Karpas-422 (cell line): ENCODE results near the gene EFL1. TPM values are rescaled to one million over a fixed set of nuclear protein-coding genes. Genes with fewer than 3 reads are reported as not detected.

Source experiments
- DNase-seq: peaks from one replicate; pipeline ENCODE4 v3.0.0-alpha.2; 2015
- H2AFZ ChIP-seq: fragments of 200-600 bp; sonication (generic); 2 replicates; pipeline ENCODE4 v1.6.1; 2014; ENCODE audit warnings: antibody characterized with exemption, low read length, mixed read lengths
- H3K27ac ChIP-seq: fragments of 200-600 bp; sonication (generic); 2 replicates; pipeline ENCODE4 v1.5.1; 2014; ENCODE audit warnings: mild to moderate bottlenecking, low read length, moderate library complexity
- H3K27me3 ChIP-seq: fragments of 200-600 bp; sonication (generic); 2 replicates; pipeline ENCODE4 v1.6.1; 2014; ENCODE audit warnings: low read length, mixed read lengths
- H3K36me3 ChIP-seq: fragments of 200-600 bp; sonication (generic); 2 replicates; pipeline ENCODE4 v1.6.1; 2014; ENCODE audit warnings: low read length, mixed read lengths; ENCODE audit not compliant: insufficient read depth
- H3K4me1 ChIP-seq: fragments of 200-600 bp; sonication (generic); 2 replicates; pipeline ENCODE4 v1.6.1; 2014; ENCODE audit warnings: mild to moderate bottlenecking, low read length, mixed read lengths
- H3K4me2 ChIP-seq: fragments of 200-600 bp; sonication (generic); 2 replicates; pipeline ENCODE4 v1.6.1; 2014; ENCODE audit warnings: low read length, low read depth, mild to moderate bottlenecking; ENCODE audit not compliant: poor library complexity, severe bottlenecking
- H3K4me3 ChIP-seq: fragments of 200-600 bp; sonication (generic); 2 replicates; pipeline ENCODE4 v1.5.1; 2014; ENCODE audit warnings: mild to moderate bottlenecking, antibody characterized with exemption, low read length, mixed read lengths
- H3K79me2 ChIP-seq: fragments of 200-600 bp; sonication (generic); 2 replicates; pipeline ENCODE4 v1.6.1; 2014; ENCODE audit warnings: mild to moderate bottlenecking, low read length, mixed read lengths
- H3K9ac ChIP-seq: fragments of 200-600 bp; sonication (generic); 2 replicates; pipeline ENCODE4 v1.6.0; 2014; ENCODE audit warnings: low read length
- H3K9me2 ChIP-seq: fragments of 200-600 bp; sonication (generic), shearing (Covaris generic); replicated peaks from 2 replicates; pipeline ENCODE4 v1.6.0; 2014; ENCODE audit warnings: mild to moderate bottlenecking, low read length, moderate library complexity; ENCODE audit not compliant: insufficient read depth
- H3K9me3 ChIP-seq: fragments of 300-700, 200-600 bp; sonication (generic); 2 replicates; pipeline ENCODE4 v1.6.1; 2014; ENCODE audit warnings: low read length, mixed read lengths
- H4K20me1 ChIP-seq: fragments of 200-600 bp; sonication (generic); 2 replicates; pipeline ENCODE4 v1.6.1; 2014; ENCODE audit warnings: mild to moderate bottlenecking, antibody characterized with exemption, low read length, low read depth; ENCODE audit not compliant: insufficient read depth
- total RNA-seq: library from RNA; depleted of rRNA; stranded (reverse); fragments of >200 nt; shearing (Covaris generic); gene quantifications from 2 replicates; pipeline ENCODE4 v1.2.3, GENCODE V29; 2014; ENCODE audit warnings: low replicate concordance

The EFL1 gene
- total RNA-seq, 1 experiment from 2014 or later = 30.7 TPM

DNA sequence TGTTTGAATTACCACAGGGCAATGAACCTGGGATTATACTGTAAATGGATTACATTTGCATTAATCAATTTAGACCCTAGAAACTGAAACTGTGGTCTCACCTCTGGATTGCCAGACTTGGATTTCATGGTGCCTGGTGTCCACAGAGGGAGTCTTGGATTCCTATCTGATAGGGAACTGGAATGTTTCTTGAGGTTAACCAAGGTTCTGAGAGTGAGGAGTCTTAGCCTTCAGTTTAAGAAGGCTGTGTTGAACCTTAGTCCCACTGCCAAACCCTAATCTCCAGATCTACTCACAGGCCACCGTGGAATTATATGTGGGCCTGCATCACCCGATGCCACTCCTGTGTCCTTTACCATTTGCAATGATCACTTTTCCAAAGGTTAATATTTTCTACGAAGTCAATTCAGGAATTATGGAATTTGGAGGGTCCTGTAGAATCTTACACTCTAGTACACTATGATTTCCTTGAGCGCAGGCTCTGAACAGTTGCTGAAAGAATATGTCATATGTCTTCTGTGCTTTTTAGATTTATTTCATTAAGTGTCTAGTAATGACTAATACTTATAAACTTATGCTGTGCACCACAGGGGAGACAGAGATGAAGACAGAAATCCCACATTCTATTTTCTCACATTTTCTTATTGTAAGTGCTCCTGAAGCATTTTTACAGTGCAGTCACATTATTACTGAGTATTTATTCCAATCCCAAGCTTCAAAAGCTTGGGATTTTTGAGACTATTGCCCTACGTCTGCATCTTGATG lies 87.9 kb downstream of the EFL1 start:
- Histone ChIP-seq H3K9ac (no peak overlapping the region), H3K27ac (no peak overlapping the region), H3K36me3 (no peaks in the 10 kb centered on the region), H3K4me2 (no peak overlapping the region), H2AFZ (no peak overlapping the region), H3K9me3 (no peaks in the 10 kb centered on the region), H3K9me2 (no peaks in the 10 kb centered on the region), H3K27me3 (no peaks in the 10 kb centered on the region), H3K4me1 (peaks cover 19% of the 10 kb centered on the region), H3K4me3 (no peak overlapping the region), H3K79me2 (peaks cover 41% of the 10 kb centered on the region), H4K20me1 (no peaks in the 10 kb centered on the region)
- no peak for DNase-seq

DNA sequence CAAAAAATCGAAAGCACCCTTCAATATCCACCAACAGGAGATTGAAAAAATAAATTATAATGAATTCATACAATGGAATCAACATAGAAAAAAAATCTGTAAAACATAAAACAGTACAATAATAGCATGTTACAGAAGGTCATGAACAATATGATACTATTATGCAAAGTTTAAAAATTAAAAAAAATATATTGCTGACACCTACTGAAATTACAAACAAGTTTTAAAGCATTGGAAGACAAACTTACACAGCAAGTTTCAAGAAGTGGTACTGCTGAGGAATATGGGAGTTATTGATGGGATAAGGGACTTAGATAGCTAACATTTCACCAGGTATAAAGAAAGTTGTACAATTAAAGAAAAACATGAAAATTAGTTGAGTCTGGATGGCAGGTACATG lies 89.4 kb downstream of the EFL1 start:
- no peaks in the 10 kb centered on the region for H3K27me3 ChIP-seq
- peaks cover 22% of the 10 kb centered on the region for H3K4me1 ChIP-seq

DNA sequence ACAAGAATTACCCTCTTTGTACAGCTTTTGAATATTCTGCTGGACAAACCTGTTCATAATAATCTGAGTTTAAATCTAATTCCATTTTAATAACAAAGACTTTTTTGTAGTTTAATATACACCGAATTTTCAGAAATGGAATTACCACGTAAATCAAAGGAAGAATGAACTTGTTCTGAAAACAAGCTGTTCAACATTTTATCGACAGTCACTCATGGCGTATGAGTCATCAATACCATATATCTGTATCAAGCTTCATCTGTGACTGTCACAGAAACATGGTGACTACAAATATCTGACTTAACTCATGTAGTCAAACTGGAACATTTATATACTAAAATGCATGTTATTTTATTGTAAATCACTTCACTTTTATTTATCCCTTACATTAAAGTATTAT lies 90.0 kb downstream of the EFL1 start:
- peaks cover 24% of the 10 kb centered on the region for H3K4me1 ChIP-seq
- no peaks in the 10 kb centered on the region for H3K27me3 ChIP-seq
- H3K9me3 ChIP-seq = no peaks in the 10 kb centered on the region
- no peaks in the 10 kb centered on the region for H3K36me3 ChIP-seq
- no peak for DNase-seq
- H2AFZ ChIP-seq = no peak overlapping the region
- H3K9me2 ChIP-seq = no peaks in the 10 kb centered on the region
- peaks cover 38% of the 10 kb centered on the region for H3K79me2 ChIP-seq
- no peaks in the 10 kb centered on the region for H4K20me1 ChIP-seq
- no peak overlapping the region for H3K27ac ChIP-seq
- H3K4me2 ChIP-seq = no peak overlapping the region
- H3K4me3 ChIP-seq = no peak overlapping the region
- H3K9ac ChIP-seq = no peak overlapping the region

More for the DNA sequence above, 89.4 kb downstream of the EFL1 start:
- Histone ChIP-seq H3K79me2 (peaks cover 38% of the 10 kb centered on the region), H3K9me2 (no peaks in the 10 kb centered on the region), H3K9me3 (no peaks in the 10 kb centered on the region), H3K36me3 (no peaks in the 10 kb centered on the region), H3K27ac (no peak overlapping the region), H3K9ac (no peak overlapping the region), H4K20me1 (no peaks in the 10 kb centered on the region), H2AFZ (no peak overlapping the region), H3K4me3 (no peak overlapping the region), H3K4me2 (no peak overlapping the region)
- no peak for DNase-seq

DNA sequence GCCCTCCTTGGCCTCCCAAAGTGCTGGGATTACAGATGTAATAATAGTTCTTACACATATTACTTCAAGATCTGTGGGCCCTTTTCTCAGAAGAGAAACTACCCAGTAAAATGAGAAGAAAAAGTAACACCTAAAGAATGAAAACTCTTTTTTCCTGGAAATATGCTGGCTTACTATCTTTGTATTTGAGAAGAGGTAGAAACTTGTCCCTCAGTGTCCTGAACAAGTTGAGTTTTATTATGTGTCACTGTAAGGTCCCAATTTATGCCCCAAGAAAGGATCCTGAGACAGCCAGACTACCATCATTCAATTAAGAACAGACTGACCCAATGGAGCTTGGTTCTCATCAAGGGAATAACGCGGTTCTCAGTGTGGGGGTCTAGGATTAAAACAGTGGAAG lies 93.8 kb downstream of the EFL1 start:
- Histone ChIP-seq H3K9me3 (no peaks in the 10 kb centered on the region), H3K4me2 (no peak overlapping the region), H3K4me1 (peaks cover 15% of the 10 kb centered on the region), H3K9me2 (no peaks in the 10 kb centered on the region), H3K9ac (no peak overlapping the region), H3K4me3 (no peak overlapping the region), H3K27ac (no peak overlapping the region), H3K79me2 (peaks cover 19% of the 10 kb centered on the region), H4K20me1 (no peaks in the 10 kb centered on the region), H3K36me3 (no peaks in the 10 kb centered on the region), H3K27me3 (no peaks in the 10 kb centered on the region), H2AFZ (no peak overlapping the region)
- DNase-seq = no peak

DNA sequence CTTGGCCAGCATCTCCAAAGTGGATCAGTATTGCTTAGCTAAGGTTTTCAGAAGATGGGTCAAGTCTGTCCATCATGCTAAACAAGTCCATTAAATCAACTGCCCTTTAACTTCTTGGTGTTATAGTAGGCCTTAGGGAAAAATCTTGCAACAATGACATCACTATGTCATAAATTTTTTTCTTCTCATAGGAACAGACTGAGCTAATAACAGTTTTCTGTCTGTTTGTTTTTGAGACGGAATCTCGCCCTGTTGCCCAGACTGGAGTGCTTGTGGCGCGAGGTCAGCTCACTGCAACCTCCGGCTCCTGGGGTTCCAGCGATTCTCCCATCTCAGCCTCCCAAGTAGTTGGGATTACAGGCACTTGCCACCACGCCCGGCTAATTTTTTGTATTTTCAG lies 94.2 kb downstream of the EFL1 start:
- H3K9me3 ChIP-seq = no peaks in the 10 kb centered on the region
- no peaks in the 10 kb centered on the region for H3K27me3 ChIP-seq
- no peak for DNase-seq
- no peak overlapping the region for H3K9ac ChIP-seq
- H3K79me2 ChIP-seq = peaks cover 19% of the 10 kb centered on the region
- H3K4me3 ChIP-seq = no peak overlapping the region
- H3K4me1 ChIP-seq = peaks cover 15% of the 10 kb centered on the region
- no peaks in the 10 kb centered on the region for H4K20me1 ChIP-seq
- no peak overlapping the region for H3K27ac ChIP-seq
- no peaks in the 10 kb centered on the region for H3K36me3 ChIP-seq
- no peak overlapping the region for H2AFZ ChIP-seq
- no peak overlapping the region for H3K4me2 ChIP-seq
- H3K9me2 ChIP-seq = no peaks in the 10 kb centered on the region

DNA sequence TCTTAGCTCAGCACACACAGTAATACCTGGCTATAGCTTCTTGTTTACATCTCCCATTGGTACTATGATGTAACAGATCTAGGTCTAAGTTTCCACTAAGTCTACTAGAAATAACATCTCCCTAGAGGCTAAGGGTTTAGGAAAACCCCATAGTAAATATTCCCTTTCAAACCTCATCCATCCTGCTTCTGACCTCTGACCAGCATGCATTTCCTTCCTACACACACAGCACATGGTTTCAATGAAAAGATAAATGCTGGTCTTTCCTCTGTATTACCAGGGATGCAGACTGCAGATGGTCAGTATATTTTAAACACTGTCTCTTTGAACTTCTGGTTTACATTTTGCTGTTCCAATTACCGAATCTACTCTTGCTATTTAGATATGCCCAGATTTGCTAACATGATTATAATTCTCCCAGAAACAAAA lies 96.6 kb downstream of the EFL1 start:
- no peaks in the 10 kb centered on the region for H4K20me1 ChIP-seq
- H3K4me3 ChIP-seq = no peak overlapping the region
- H3K9ac ChIP-seq = no peak overlapping the region
- H3K9me2 ChIP-seq = no peaks in the 10 kb centered on the region
- H3K4me1 ChIP-seq = peaks cover 14% of the 10 kb centered on the region
- no peak for DNase-seq
- peaks cover 8% of the 10 kb centered on the region; the same call in 1 of the 2 replicates for H3K79me2 ChIP-seq
- no peak overlapping the region for H3K4me2 ChIP-seq
- H3K9me3 ChIP-seq = no peaks in the 10 kb centered on the region
- H2AFZ ChIP-seq = no peak overlapping the region
- no peaks in the 10 kb centered on the region for H3K27me3 ChIP-seq
- no peak overlapping the region for H3K27ac ChIP-seq
- no peaks in the 10 kb centered on the region for H3K36me3 ChIP-seq

DNA sequence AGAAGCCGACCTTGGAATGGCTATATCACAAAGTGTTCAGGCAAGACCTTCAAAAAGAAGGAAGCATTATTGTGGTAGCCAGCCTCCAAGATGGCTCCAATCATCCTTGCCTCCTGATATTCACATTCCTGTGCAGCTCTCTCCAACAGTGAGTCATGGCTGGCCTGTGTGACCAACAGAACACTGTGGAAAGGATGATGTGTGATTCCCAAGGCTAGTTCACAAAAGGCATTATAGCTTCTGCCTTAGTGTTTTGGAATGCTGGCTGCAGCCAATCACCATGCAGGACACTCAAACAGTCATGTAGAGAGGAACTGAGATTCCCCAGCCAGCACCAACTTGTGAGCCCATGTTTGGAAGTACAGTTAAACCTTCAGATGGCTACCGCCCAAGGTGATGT lies 102.6 kb downstream of the EFL1 start:
- no peak for DNase-seq
- Histone ChIP-seq H2AFZ (no peak overlapping the region), H3K9me3 (no peaks in the 10 kb centered on the region), H3K27me3 (no peaks in the 10 kb centered on the region), H3K27ac (no peak overlapping the region), H3K79me2 (no peaks in the 10 kb centered on the region), H3K9ac (no peak overlapping the region), H3K4me1 (no peaks in the 10 kb centered on the region), H3K9me2 (no peaks in the 10 kb centered on the region), H3K4me3 (no peak overlapping the region), H4K20me1 (no peaks in the 10 kb centered on the region), H3K36me3 (peaks cover 13% of the 10 kb centered on the region; the same call in 1 of the 2 replicates), H3K4me2 (no peak overlapping the region)

DNA sequence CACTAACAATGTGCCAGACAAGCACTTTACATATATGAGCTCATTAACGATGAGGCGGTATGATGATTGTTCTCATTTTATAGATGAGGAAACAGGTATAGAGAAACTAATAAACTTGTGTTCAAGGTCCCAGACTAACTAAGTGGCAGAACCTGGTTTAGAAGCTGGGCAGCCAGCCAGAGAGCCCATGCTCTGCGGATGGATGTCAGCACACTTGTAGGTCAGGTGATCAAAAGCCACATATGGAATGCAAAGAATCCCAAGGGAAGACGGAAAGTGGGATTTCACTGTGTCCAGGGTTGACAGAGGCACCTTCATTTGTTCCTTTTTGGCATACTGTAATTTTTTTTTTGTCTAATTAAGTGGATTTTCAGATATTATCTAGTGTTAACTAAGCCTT lies 103.7 kb downstream of the EFL1 start:
- H3K4me2 ChIP-seq = no peak overlapping the region
- no peak overlapping the region for H3K9ac ChIP-seq
- no peak for DNase-seq
- H3K36me3 ChIP-seq = peaks cover 13% of the 10 kb centered on the region; the same call in 1 of the 2 replicates
- H3K27ac ChIP-seq = no peak overlapping the region
- H3K9me2 ChIP-seq = no peaks in the 10 kb centered on the region
- no peaks in the 10 kb centered on the region for H3K27me3 ChIP-seq
- no peaks in the 10 kb centered on the region for H3K9me3 ChIP-seq
- no peaks in the 10 kb centered on the region for H3K79me2 ChIP-seq
- H4K20me1 ChIP-seq = no peaks in the 10 kb centered on the region
- no peak overlapping the region for H3K4me3 ChIP-seq
- no peaks in the 10 kb centered on the region for H3K4me1 ChIP-seq
- H2AFZ ChIP-seq = no peak overlapping the region
